ENCODE measurements around the gene GPRASP2.

DNA sequence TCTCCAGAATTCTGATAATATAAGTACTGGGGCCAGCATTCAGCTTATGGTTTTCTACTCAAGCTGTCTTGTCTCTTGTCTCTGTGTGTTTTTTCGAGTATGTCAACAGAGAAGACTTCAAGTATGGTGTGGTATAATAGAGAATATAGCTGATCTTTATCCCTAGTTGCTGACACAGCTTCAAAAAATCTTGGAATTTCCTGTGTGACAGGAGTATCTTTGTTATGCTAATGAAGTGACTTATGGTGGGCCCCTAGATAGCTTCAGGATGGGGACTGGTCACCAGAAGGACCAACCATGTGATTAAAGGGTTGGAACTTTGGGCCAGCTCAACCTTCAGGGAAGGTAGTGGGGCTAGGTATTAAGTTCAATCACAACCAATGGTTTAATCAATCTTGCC, 11.2 kb downstream of the GPRASP2 start:
- no peak for TF ChIP-seq POLR2A (IDR thresholded peaks at IDR 0.05)
- TF ChIP-seq, protein P1, sequence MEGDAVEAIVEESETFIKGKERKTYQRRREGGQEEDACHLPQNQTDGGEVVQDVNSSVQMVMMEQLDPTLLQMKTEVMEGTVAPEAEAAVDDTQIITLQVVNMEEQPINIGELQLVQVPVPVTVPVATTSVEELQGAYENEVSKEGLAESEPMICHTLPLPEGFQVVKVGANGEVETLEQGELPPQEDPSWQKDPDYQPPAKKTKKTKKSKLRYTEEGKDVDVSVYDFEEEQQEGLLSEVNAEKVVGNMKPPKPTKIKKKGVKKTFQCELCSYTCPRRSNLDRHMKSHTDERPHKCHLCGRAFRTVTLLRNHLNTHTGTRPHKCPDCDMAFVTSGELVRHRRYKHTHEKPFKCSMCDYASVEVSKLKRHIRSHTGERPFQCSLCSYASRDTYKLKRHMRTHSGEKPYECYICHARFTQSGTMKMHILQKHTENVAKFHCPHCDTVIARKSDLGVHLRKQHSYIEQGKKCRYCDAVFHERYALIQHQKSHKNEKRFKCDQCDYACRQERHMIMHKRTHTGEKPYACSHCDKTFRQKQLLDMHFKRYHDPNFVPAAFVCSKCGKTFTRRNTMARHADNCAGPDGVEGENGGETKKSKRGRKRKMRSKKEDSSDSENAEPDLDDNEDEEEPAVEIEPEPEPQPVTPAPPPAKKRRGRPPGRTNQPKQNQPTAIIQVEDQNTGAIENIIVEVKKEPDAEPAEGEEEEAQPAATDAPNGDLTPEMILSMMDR (IDR thresholded peaks at IDR 0.05): no peak
- TF ChIP-seq POLR2AphosphoS5 (IDR thresholded peaks at IDR 0.05): no peak
